K562 (cell line): Measurements from ENCODE around the gene SCN7A. TPM values are rescaled to one million over a fixed set of nuclear protein-coding genes. Genes with fewer than 3 reads are reported as not detected.

ENCODE experiments used
- ATAC-seq: fragments of 200-7000 bp; cut with Tn5 transposase; 3 replicates; pipeline ENCODE4 v1.9.1; 2020; ENCODE audit warnings: moderate library complexity
- BruUV-seq: library from RNA; stranded (reverse); fragments of 400-500 nt; replicated peaks from 2 replicates; lab custom pipeline; 2021; lab: Mats Ljungman, UMichigan
- CTCF ChIA-PET: fragments of 300-600 bp; formaldehyde crosslinking; extraction: SDS; loops from one replicate; lab custom pipeline; 2021; ENCODE audit warnings: low intra/inter-chr PET ratio; lab: Yijun Ruan, JAX
- POLR2A ChIA-PET: fragments of 300-600, 350-650 bp; sonication (Branson Sonifier 250); formaldehyde crosslinking; extraction: SDS; loops from one replicate; lab custom pipeline; 2021; ENCODE audit warnings: antibody characterized with exemption, inconsistent platforms; lab: Yijun Ruan, JAX
- DNase-seq, 4 experiments: peaks; one replicate each; pipeline versions ENCODE4 v3.0.0 to v3.0.0-alpha.2; 2011 to 2018; ENCODE audit warnings: low spot score in 3 of 4, mixed read lengths in 3 of 4; ENCODE audit errors: extremely low read depth in 1 of 4
- FAIRE-seq: peaks from 2 replicates; lab custom pipeline; 2011; peaks lifted over from hg19 to GRCh38; lab: Jason Lieb, UNC
- H2AFZ ChIP-seq: 2 replicates; pipeline ENCODE4 v1.6.0; 2011; ENCODE audit warnings: low read depth, low read length, control low read depth, inconsistent platforms
- H3K27ac ChIP-seq: fragments of 200-600 bp; 3 replicates; pipeline ENCODE4 v1.8.0; 2011; ENCODE audit warnings: low read depth, mild to moderate bottlenecking, control low read depth, inconsistent platforms, low read length, moderate library complexity, mixed read lengths; ENCODE audit errors: extremely low read depth
- H3K27me3 ChIP-seq, 2 experiments: fragments of 300-600 bp in 1 of 2; 2 replicates in 1 of 2; 3 replicates in 1 of 2; pipeline versions ENCODE4 v1.6.0 to v1.8.0; 2011; ENCODE audit warnings: inconsistent platforms in 2 of 2, low read length in 2 of 2, mild to moderate bottlenecking in 1 of 2, mixed read lengths in 1 of 2, moderate library complexity in 1 of 2; ENCODE audit not compliant: control insufficient read depth in 2 of 2, insufficient read depth in 2 of 2
- H3K36me3 ChIP-seq: fragments of 300-600 bp; 3 replicates; pipeline ENCODE4 v1.8.0; 2011; ENCODE audit warnings: mild to moderate bottlenecking, low read length, inconsistent platforms; ENCODE audit not compliant: control insufficient read depth, insufficient read depth
- H3K4me1 ChIP-seq, 2 experiments: fragments of 200-600 bp in 1 of 2; replicated peaks in 1 of 2; 2 replicates in 1 of 2; 3 replicates in 1 of 2; pipeline versions ENCODE4 v1.5.1 to v1.8.0; 2011; ENCODE audit warnings: inconsistent platforms in 2 of 2, low read length in 2 of 2, mild to moderate bottlenecking in 1 of 2, mixed read lengths in 1 of 2, moderate library complexity in 1 of 2; ENCODE audit not compliant: control insufficient read depth in 2 of 2, insufficient read depth in 2 of 2
- H3K4me2 ChIP-seq: 2 replicates; pipeline ENCODE4 v1.6.1; 2011; ENCODE audit warnings: low read length, control low read depth, inconsistent platforms, mixed read lengths; ENCODE audit not compliant: insufficient read depth
- H3K4me3 ChIP-seq: fragments of 200-600 bp; sonication (generic), shearing (Covaris generic); 2 replicates; pipeline ENCODE4 v1.5.1; 2016; ENCODE audit warnings: control low read depth, inconsistent platforms
- H3K79me2 ChIP-seq: fragments of 200-600 bp; 3 replicates; pipeline ENCODE4 v1.8.0; 2011; ENCODE audit warnings: low read length, inconsistent platforms; ENCODE audit not compliant: control insufficient read depth, insufficient read depth
- H3K9ac ChIP-seq, 2 experiments: 2 replicates each; pipeline versions ENCODE4 v1.6.0 to v1.6.1; 2011; ENCODE audit warnings: low read depth in 2 of 2, low read length in 2 of 2, control low read depth in 1 of 2, inconsistent platforms in 1 of 2, mild to moderate bottlenecking in 1 of 2, mixed read lengths in 1 of 2; ENCODE audit not compliant: insufficient read depth in 1 of 2
- H3K9me1 ChIP-seq: one replicate; pipeline ENCODE4 v1.6.0; 2011; ENCODE audit warnings: inconsistent platforms, mild to moderate bottlenecking, low read length, moderate library complexity; ENCODE audit not compliant: control insufficient read depth, insufficient read depth
- H3K9me3 ChIP-seq: replicated peaks from 2 replicates; pipeline ENCODE4 v1.5.1; 2011; ENCODE audit warnings: low read depth, low read length, inconsistent platforms; ENCODE audit not compliant: control insufficient read depth, insufficient read depth
- H4K20me1 ChIP-seq: replicated peaks from 2 replicates; pipeline ENCODE4 v1.6.1; 2011; ENCODE audit warnings: low read length, inconsistent platforms, mixed read lengths; ENCODE audit not compliant: control insufficient read depth, insufficient read depth
- CEBPB ChIP-seq: fragments of 450-650 bp; IDR thresholded peaks from 2 replicates; pipeline ENCODE4 v1.6.1; 2016; ENCODE audit warnings: missing genetic modification characterization, missing compliant biosample characterization
- GTF2A2 ChIP-seq: IDR thresholded peaks from 2 replicates; pipeline ENCODE4 v1.6.1; 2016; ENCODE audit warnings: mild to moderate bottlenecking, missing genetic modification characterization, missing compliant biosample characterization
- SREBF1 ChIP-seq: fragments of 150-350 bp; IDR thresholded peaks from 2 replicates; pipeline ENCODE4 v1.6.1; 2014; ENCODE audit warnings: antibody characterized with exemption, low read depth, low read length, borderline replicate concordance
- WGBS: fragments of 100-300 bp; shearing (Covaris generic); methylation state at CpG from one replicate; pipeline ENCODE4 v1.1.6; 2016; ENCODE audit warnings: low coverage, mixed read lengths; ENCODE audit not compliant: insufficient coverage; ENCODE audit errors: missing lambda C conversion rate; 5-methylcytosine and 5-hydroxymethylcytosine counted together
- in situ Hi-C: fragments of 300-500 bp; cut with MboI; formaldehyde crosslinking; loops from 4 replicates; pipeline ENCODE4 v1.15.0; 2018; ENCODE audit warnings: inconsistent platforms, mixed read lengths
- intact Hi-C: fragments of 100-400 bp; cut with micrococcal nuclease; formaldehyde crosslinking; loops from 2 replicates; pipeline ENCODE4 v1.14.2; 2022
- polyA plus RNA-seq, 8 experiments: library from polyadenylated mRNA; depleted of rRNA in 4 of 8; stranded (reverse) in 5 of 8; unstranded in 3 of 8; fragments of >200 nt; fragmentation: Nextera tagmentation in 2 of 8; fragmentation: Illumina TruSeq in 1 of 8; extraction: Ambion mirVana in 2 of 8; extraction: Trizol in 1 of 8; gene quantifications; 2 replicates each; pipeline versions ENCODE4 v1.2.1 to v1.2.3, GENCODE V29; 2011 to 2014; ENCODE audit warnings: inconsistent platforms in 1 of 8, missing spikeins in 1 of 8
- total RNA-seq, 7 experiments: library from RNA; depleted of rRNA in 6 of 7; stranded (reverse); fragments of >200 nt in 6 of 7; fragmentation: Illumina TruSeq in 2 of 7; extraction: Trizol in 2 of 7; gene quantifications; 2 replicates each; pipeline versions ENCODE4 v1.2.1 to v1.2.3, GENCODE V29; 2011 to 2021; ENCODE audit warnings: low replicate concordance in 1 of 7

SCN7A gene
- total and polyA plus RNA-seq, 9 of the 15 experiments (the other 6 are each of a cell fraction or from before 2014, with no cell fraction given): under 0.01 to 0.05 (median 0.03) TPM; not detected in 3

- Histone ChIP-seq H4K20me1 (no peaks in the 10 kb centered on the region), H3K9me3 (no peaks in the 10 kb centered on the region), H3K9me1 (no peaks in the 10 kb centered on the region), H3K27me3 (no peaks in the 10 kb centered on the region), H3K36me3 (no peaks in the 10 kb centered on the region), H3K4me2 (no peak overlapping the region), H3K9ac (no peak overlapping the region), H3K79me2 (no peaks in the 10 kb centered on the region), H3K4me1 (no peaks in the 10 kb centered on the region), H3K27ac (no peak overlapping the region), H2AFZ (no peak overlapping the region), H3K4me3 (no peak overlapping the region)
- no peak for TF ChIP-seq GTF2A2 (tag)
- DNase-seq (no peak), ATAC-seq (no peak), FAIRE-seq (no peak)
- ChIA-PET CTCF (no interaction called here), POLR2A (interaction anchor here (0.6 kb wide), 1 partner anchor 19 kb away, joined by 3 read pairs; no protein-coding TSS in a partner anchor)
- 0% methylated on average over 2 of the region's 2 CpGs for WGBS
- intact Hi-C loops (no loop called here), in situ Hi-C loops (no loop called here)
- no TSS peak for BruUV-seq
Observed at GRCh38 chr2:166472332-166472731, 21.7 kb downstream of the SCN7A start.

GRCh38 chr2:166468124-166469024 is 25.7 kb downstream of the SCN7A start:
- no peaks in the 10 kb centered on the region for H3K9me3 ChIP-seq
- H3K36me3 ChIP-seq: no peaks in the 10 kb centered on the region
- in situ Hi-C loops: no loop called here
- no peak for FAIRE-seq
- no peak overlapping the region for H3K9ac ChIP-seq
- no peaks in the 10 kb centered on the region for H3K79me2 ChIP-seq
- ChIA-PET POLR2A (no interaction called here), CTCF (interaction anchor here (0.6 kb wide), 1 partner anchor 1674 kb away, joined by 3 read pairs; no protein-coding TSS in a partner anchor)
- no peak overlapping the region for H2AFZ ChIP-seq
- no peaks in the 10 kb centered on the region for H3K4me1 ChIP-seq
- no peaks in the 10 kb centered on the region for H3K9me1 ChIP-seq
- DNase-seq: no peak
- no peak for ATAC-seq
- no TSS peak for BruUV-seq
- no peaks in the 10 kb centered on the region; a peak in 1 of 5 replicates for H3K27me3 ChIP-seq
- H4K20me1 ChIP-seq: no peaks in the 10 kb centered on the region
- no peak overlapping the region for H3K4me3 ChIP-seq
- intact Hi-C loops: no loop called here
- TF ChIP-seq CEBPB (tag) (peak; percentile 44; the same call in 1 of the 2 replicates), SREBF1 (no peak)
- TF ChIP-seq, all 486 proteins: peak for 1
- WGBS: 0% methylated on average over 5 of the region's 5 CpGs
- Histone ChIP-seq H3K27ac (no peak overlapping the region), H3K4me2 (no peak overlapping the region)
